Stomach (tissue), 9 donors: ENCODE measurements around the gene KCTD17. TPM values are rescaled to one million over a fixed set of nuclear protein-coding genes. Genes with fewer than 3 reads are reported as not detected.
A peak's percentile ranks its signal among the peaks of the same experiment; 100 is the strongest.

Source experiments
- DNase-seq, 2 donors: peaks; one replicate each; pipeline versions ENCODE4 v3.0.0 to v3.0.0-alpha.2; 2013 to 2019
- H3K27ac ChIP-seq, 5 donors: fragments of 200-600 bp in 4 of 5; sonication (generic) in 4 of 5; one replicate each; pipeline ENCODE4 v1.5.1; 2013 to 2019; ENCODE audit warnings: mild to moderate bottlenecking in 1 of 5, moderate library complexity in 1 of 5
- H3K27me3 ChIP-seq, 3 donors: fragments of 200-600 bp; sonication (generic); one replicate each; pipeline ENCODE4 v1.5.1; 2017 to 2019; ENCODE audit warnings: mixed run types in 1 of 3
- H3K36me3 ChIP-seq, 4 donors: fragments of 200-600 bp; sonication (generic); 1 replicate in 3 of 4; 2 replicates in 1 of 4; pipeline ENCODE4 v1.5.1; 2016 to 2019
- H3K4me1 ChIP-seq, 4 donors: fragments of 200-600 bp; sonication (generic); one replicate each; pipeline ENCODE4 v1.5.1; 2016 to 2019
- H3K4me3 ChIP-seq, 4 donors: fragments of 200-600 bp; sonication (generic) in 3 of 4; one replicate each; pipeline ENCODE4 v1.5.1; 2016 to 2019; ENCODE audit warnings: mild to moderate bottlenecking in 1 of 4
- H3K9me3 ChIP-seq, 4 donors: fragments of 200-600 bp; sonication (generic); one replicate each; pipeline ENCODE4 v1.5.1; 2016 to 2019
- EP300 ChIP-seq: sonication (generic); formaldehyde crosslinking; IDR thresholded peaks from one replicate; pipeline ENCODE4 v1.6.1; 2017; ENCODE audit warnings: antibody characterized with exemption
- POLR2A ChIP-seq, 4 donors: fragments of 450-650 bp; IDR thresholded peaks; one replicate each; pipeline ENCODE4 v1.6.1; 2016; ENCODE audit warnings: antibody characterized with exemption in 4 of 4, control low read depth in 2 of 4, mild to moderate bottlenecking in 1 of 4, moderate library complexity in 1 of 4
- POLR2AphosphoS5 ChIP-seq, 3 donors: sonication (generic); formaldehyde crosslinking; IDR thresholded peaks; one replicate each; pipeline ENCODE4 v1.6.1; 2016; ENCODE audit warnings: antibody characterized with exemption in 3 of 3
- whole genome bisulfite sequencing, 5 donors: extraction: QIAGEN DNeasy Blood & Tissue Kit in 3 of 5; methylation state at CpG; one replicate each; pipeline versions ENCODE4 v1.1.5 to v1.1.7; 2013 to 2018; 5-methylcytosine and 5-hydroxymethylcytosine counted together
- intact Hi-C: fragments of 100-400 bp; cut with DNase I; formaldehyde crosslinking; loops from one replicate; pipeline ENCODE4 v1.15.1; 2023; ENCODE audit warnings: low total_unique reads
- polyA plus RNA-seq, 3 donors: library from polyadenylated mRNA; stranded (reverse); fragments of 200-250 nt; gene quantifications; one replicate each; pipeline ENCODE4 v1.2.3, GENCODE V29; 2013
- total RNA-seq, 5 donors: library from RNA; depleted of rRNA; stranded (reverse); fragments of >200 nt; gene quantifications; one replicate each; pipeline versions ENCODE4 v1.1.0 to v1.2.3, GENCODE V29; 2014 to 2016
- TF ChIP-seq, protein P1 (sequence below), 7 experiments: fragments of 450-650 bp in 4 of 7; fragments of 200-600 bp in 3 of 7; sonication (generic) in 3 of 7; IDR thresholded peaks; one replicate each; pipeline ENCODE4 v1.5.1; 2016 to 2019; ENCODE audit warnings: antibody characterized with exemption in 7 of 7, control low read depth in 2 of 7, mild to moderate bottlenecking in 1 of 7
- donor health status: healthy with polysubstance abuse.
- donor health status: Bipolar disorder and iron deficiency.
- donor health status: healthy.

The KCTD17 gene
- total and polyA plus RNA-seq, 8 donors: 1.8 to 82.8 (median 9.2) TPM

- intact Hi-C loops: no loop called here
- WGBS, 5 donors: 81 to 91% (median 84%) methylated on average over 6 to 9 of the region's 9 CpGs
- Histone ChIP-seq H3K27me3 (no peaks in the 10 kb centered on the region), H3K4me3 (no peak overlapping the region), H3K4me1 (no peaks in the 10 kb centered on the region), H3K36me3 (peaks cover 8 to 76% (median 70%) of the 10 kb centered on the region in 4 donors), H3K27ac (no peak overlapping the region), H3K9me3 (no peaks in the 10 kb centered on the region)
- TF ChIP-seq, protein P1, sequence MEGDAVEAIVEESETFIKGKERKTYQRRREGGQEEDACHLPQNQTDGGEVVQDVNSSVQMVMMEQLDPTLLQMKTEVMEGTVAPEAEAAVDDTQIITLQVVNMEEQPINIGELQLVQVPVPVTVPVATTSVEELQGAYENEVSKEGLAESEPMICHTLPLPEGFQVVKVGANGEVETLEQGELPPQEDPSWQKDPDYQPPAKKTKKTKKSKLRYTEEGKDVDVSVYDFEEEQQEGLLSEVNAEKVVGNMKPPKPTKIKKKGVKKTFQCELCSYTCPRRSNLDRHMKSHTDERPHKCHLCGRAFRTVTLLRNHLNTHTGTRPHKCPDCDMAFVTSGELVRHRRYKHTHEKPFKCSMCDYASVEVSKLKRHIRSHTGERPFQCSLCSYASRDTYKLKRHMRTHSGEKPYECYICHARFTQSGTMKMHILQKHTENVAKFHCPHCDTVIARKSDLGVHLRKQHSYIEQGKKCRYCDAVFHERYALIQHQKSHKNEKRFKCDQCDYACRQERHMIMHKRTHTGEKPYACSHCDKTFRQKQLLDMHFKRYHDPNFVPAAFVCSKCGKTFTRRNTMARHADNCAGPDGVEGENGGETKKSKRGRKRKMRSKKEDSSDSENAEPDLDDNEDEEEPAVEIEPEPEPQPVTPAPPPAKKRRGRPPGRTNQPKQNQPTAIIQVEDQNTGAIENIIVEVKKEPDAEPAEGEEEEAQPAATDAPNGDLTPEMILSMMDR (IDR thresholded peaks at IDR 0.05): no peak
- TF ChIP-seq POLR2A (IDR thresholded peaks at IDR 0.05) (no peak), EP300 (no peak), POLR2AphosphoS5 (IDR thresholded peaks at IDR 0.05) (no peak)
- DNase-seq: no peak
Observed at GRCh38 chr22:37059876-37060449, 8.4 kb downstream of the KCTD17 start.

GRCh38 chr22:37060801-37061610 is 9.5 kb downstream of the KCTD17 start:
- TF ChIP-seq POLR2AphosphoS5 (IDR thresholded peaks at IDR 0.05) (no peak), POLR2A (IDR thresholded peaks at IDR 0.05) (no peak), EP300 (no peak)
- TF ChIP-seq, protein P1 (IDR thresholded peaks at IDR 0.05): no peak
- Histone ChIP-seq H3K27ac (no peak overlapping the region), H3K4me3 (no peak overlapping the region), H3K9me3 (no peaks in the 10 kb centered on the region), H3K36me3 (peaks cover 8 to 66% (median 59%) of the 10 kb centered on the region in 4 donors), H3K27me3 (peaks cover 0 to 10% (median 0%) of the 10 kb centered on the region in 3 donors), H3K4me1 (no peaks in the 10 kb centered on the region)
- 75 to 84% (median 81%) methylated on average over 26 to 28 of the region's 28 CpGs for WGBS, 5 donors
- DNase-seq: no peak
- intact Hi-C loops: no loop called here

- intact Hi-C loops: no loop called here
- H3K36me3 ChIP-seq: peaks cover 8 to 58% (median 51%) of the 10 kb centered on the region in 4 donors
- H3K4me1 ChIP-seq: no peaks in the 10 kb centered on the region
- peaks cover 0 to 18% (median 0%) of the 10 kb centered on the region in 3 donors for H3K27me3 ChIP-seq
- H3K9me3 ChIP-seq: no peaks in the 10 kb centered on the region
- TF ChIP-seq, protein P1 (IDR thresholded peaks at IDR 0.05): no peak
- no peak for TF ChIP-seq POLR2A (IDR thresholded peaks at IDR 0.05)
- no peak for DNase-seq
- H3K27ac ChIP-seq: no peak overlapping the region
- 81 to 91% (median 84%) methylated on average over 9 to 10 of the region's 10 CpGs for WGBS, 5 donors
- no peak overlapping the region for H3K4me3 ChIP-seq
Observed at GRCh38 chr22:37061611-37062375, 10.3 kb downstream of the KCTD17 start.

- H3K27ac ChIP-seq: no peak overlapping the region
- DNase-seq: peak in 1 of 2 donors; percentile 51
- H3K36me3 ChIP-seq: peaks cover 8 to 52% (median 46%) of the 10 kb centered on the region in 4 donors
- no peaks in the 10 kb centered on the region for H3K9me3 ChIP-seq
- H3K27me3 ChIP-seq: peaks cover 0 to 23% (median 0%) of the 10 kb centered on the region in 3 donors
- H3K4me3 ChIP-seq: no peak overlapping the region
- intact Hi-C loops: no loop called here
- no peaks in the 10 kb centered on the region for H3K4me1 ChIP-seq
- TF ChIP-seq POLR2AphosphoS5 (IDR thresholded peaks at IDR 0.05) (no peak), EP300 (no peak), POLR2A (IDR thresholded peaks at IDR 0.05) (no peak)
- WGBS, 5 donors: 38 to 55% (median 51%) methylated on average over 7 of the region's 7 CpGs
Observed at GRCh38 chr22:37062376-37062675, 10.8 kb downstream of the KCTD17 start.
